ENCODE results near the gene MALRD1. TPM values are rescaled to one million over a fixed set of nuclear protein-coding genes. Genes with fewer than 3 reads are reported as not detected.

The MALRD1 gene
- total and polyA plus RNA-seq, 10 donors = 0.06 to 1.6 (median 0.43) TPM

DNA sequence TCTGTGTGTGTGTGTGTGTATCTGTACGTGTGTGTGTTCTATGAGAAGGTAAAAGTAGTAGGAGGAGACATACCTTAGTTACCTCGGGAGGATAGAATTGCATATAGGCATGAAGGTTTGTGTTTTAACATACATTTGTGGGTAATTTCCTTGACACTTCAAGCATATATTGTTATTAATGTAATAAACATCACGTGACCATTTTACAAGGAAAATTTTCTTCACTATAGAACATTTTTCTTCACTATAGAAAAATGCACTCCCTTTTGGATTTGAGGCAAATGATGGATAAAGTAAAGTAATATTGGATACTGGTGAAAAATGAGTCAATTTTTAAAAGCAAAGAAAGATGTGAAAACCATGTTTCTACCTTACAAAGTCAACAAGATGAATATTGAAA, 640.6 kb downstream of the MALRD1 start:
- no peak overlapping the region for H3K4me3 ChIP-seq
- H3K4me1 ChIP-seq = no peaks in the 10 kb centered on the region
- H3K27me3 ChIP-seq (replicated peaks in 1 of 7) = no peaks in the 10 kb centered on the region
- H3K9me3 ChIP-seq = peaks cover 0 to 12% (median 4%) of the 10 kb centered on the region in 8 donors
- DNase-seq = no peak
- no peak overlapping the region for H3K27ac ChIP-seq
- TF ChIP-seq POLR2AphosphoS5 (IDR thresholded peaks at IDR 0.05) (no peak), POLR2A (IDR thresholded peaks at IDR 0.05) (no peak)
- TF ChIP-seq, protein P1, sequence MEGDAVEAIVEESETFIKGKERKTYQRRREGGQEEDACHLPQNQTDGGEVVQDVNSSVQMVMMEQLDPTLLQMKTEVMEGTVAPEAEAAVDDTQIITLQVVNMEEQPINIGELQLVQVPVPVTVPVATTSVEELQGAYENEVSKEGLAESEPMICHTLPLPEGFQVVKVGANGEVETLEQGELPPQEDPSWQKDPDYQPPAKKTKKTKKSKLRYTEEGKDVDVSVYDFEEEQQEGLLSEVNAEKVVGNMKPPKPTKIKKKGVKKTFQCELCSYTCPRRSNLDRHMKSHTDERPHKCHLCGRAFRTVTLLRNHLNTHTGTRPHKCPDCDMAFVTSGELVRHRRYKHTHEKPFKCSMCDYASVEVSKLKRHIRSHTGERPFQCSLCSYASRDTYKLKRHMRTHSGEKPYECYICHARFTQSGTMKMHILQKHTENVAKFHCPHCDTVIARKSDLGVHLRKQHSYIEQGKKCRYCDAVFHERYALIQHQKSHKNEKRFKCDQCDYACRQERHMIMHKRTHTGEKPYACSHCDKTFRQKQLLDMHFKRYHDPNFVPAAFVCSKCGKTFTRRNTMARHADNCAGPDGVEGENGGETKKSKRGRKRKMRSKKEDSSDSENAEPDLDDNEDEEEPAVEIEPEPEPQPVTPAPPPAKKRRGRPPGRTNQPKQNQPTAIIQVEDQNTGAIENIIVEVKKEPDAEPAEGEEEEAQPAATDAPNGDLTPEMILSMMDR (IDR thresholded peaks at IDR 0.05 in 8 of 11, conservative IDR thresholded peaks at IDR 0.05 in 3 of 11) = no peak
- 73 to 85% (median 79%) methylated on average over 3 of the region's 3 CpGs for whole genome bisulfite sequencing, 5 donors
- intact Hi-C loops (cut with DNase I; ENCODE audit: low total_unique reads) = no loop called here
- no peaks in the 10 kb centered on the region for H3K36me3 ChIP-seq

DNA sequence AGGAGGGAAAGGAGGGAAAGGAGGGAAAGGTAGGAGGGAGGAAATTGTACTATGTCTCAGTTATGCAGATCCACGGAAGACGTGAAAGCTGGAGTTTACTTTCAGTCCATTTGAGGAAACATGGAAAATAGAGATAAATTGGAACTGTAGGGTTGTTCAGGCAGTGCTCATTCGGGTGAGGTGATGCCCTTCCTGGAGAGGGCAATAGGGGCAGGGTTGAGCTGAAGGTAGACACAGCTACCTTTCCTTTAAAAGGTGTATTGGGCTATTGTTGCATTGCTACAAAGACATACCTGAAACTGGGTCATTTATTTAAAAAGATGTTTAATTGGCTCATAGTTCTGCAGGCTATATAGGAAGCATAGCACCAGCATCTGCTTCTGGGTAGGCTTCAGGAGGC, 650.7 kb downstream of the MALRD1 start:
- H3K4me3 ChIP-seq = no peak overlapping the region
- no peaks in the 10 kb centered on the region for H3K9me3 ChIP-seq
- H3K27me3 ChIP-seq (replicated peaks in 1 of 7) = no peaks in the 10 kb centered on the region
- TF ChIP-seq POLR2AphosphoS5 (IDR thresholded peaks at IDR 0.05) = no peak
- TF ChIP-seq POLR2A (IDR thresholded peaks at IDR 0.05) = no peak
- TF ChIP-seq, protein P1 (IDR thresholded peaks at IDR 0.05 in 8 of 11, conservative IDR thresholded peaks at IDR 0.05 in 3 of 11) = no peak
- no peak for DNase-seq
- 78 to 88% (median 85%) methylated on average over 3 of the region's 3 CpGs for WGBS, 5 donors
- intact Hi-C loops (cut with DNase I; ENCODE audit: low total_unique reads) = no loop called here
- no peaks in the 10 kb centered on the region for H3K4me1 ChIP-seq
- no peaks in the 10 kb centered on the region for H3K36me3 ChIP-seq
- no peak overlapping the region for H3K27ac ChIP-seq

DNA sequence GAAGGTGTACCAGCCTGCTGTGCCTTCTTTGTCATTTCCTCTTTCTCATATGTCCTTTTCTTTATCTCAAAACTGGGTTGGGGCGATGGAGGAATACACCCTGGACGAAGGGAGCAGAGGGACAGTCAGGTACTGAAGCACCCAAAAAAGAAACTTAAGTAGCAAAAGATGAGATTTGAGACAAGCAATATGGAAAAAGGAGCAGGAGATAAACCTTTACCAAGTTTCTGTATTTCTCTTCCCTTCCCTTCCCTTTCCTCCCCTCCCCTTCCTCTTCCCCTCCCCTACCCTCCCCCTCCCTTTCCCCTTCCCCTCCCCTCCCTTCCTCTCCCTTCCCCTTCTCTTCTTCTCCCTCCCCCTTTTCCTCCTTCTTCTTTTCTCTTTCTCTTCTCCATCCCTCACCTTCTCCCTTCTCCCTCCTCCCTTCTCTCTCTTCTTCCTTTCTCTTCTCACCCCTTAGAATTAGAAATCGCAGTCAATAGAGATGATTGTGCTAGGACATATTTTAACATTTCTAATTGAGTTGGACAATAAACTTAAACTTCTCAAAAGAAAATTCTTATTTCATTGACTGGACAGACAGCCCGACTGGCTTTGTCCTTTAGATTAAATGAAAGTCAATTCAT, 652.9 kb downstream of the MALRD1 start:
- 83 to 93% (median 88%) methylated on average over 4 of the region's 4 CpGs for WGBS, 5 donors
- H3K36me3 ChIP-seq = no peaks in the 10 kb centered on the region
- TF ChIP-seq, protein P1 (IDR thresholded peaks at IDR 0.05 in 8 of 11, conservative IDR thresholded peaks at IDR 0.05 in 3 of 11) = no peak
- H3K9me3 ChIP-seq = no peaks in the 10 kb centered on the region
- no peaks in the 10 kb centered on the region for H3K27me3 ChIP-seq (replicated peaks in 1 of 7)
- intact Hi-C loops (cut with DNase I; ENCODE audit: low total_unique reads) = no loop called here
- DNase-seq = no peak
- H3K4me3 ChIP-seq = no peak overlapping the region
- no peaks in the 10 kb centered on the region for H3K4me1 ChIP-seq
- no peak overlapping the region for H3K27ac ChIP-seq

DNA sequence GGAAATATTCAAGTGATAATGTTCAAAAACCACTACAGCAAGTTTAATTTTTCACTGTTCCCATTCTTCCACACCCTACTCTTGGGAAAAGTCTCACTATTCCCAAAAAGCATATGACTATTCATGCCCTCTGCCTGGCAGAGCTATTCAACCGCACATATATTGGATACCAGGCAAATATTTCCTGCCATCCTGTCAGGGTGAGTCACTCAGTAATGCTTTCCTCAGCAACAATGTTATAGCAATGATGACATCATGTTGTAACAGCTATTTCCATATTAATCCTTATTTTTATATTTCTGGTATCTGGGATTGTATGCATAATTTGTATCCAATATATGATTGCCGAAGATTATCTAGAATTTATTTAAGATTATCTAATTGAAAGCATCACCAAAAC, 653.6 kb downstream of the MALRD1 start:
- no peak overlapping the region for H3K27ac ChIP-seq
- H3K4me1 ChIP-seq = no peaks in the 10 kb centered on the region
- H3K4me3 ChIP-seq = no peak overlapping the region
- no peak for TF ChIP-seq POLR2A (IDR thresholded peaks at IDR 0.05)
- TF ChIP-seq, protein P1 (IDR thresholded peaks at IDR 0.05 in 8 of 11, conservative IDR thresholded peaks at IDR 0.05 in 3 of 11) = no peak
- no peak for TF ChIP-seq POLR2AphosphoS5 (IDR thresholded peaks at IDR 0.05)
- H3K27me3 ChIP-seq (replicated peaks in 1 of 7) = no peaks in the 10 kb centered on the region
- DNase-seq = no peak
- H3K9me3 ChIP-seq = no peaks in the 10 kb centered on the region
- WGBS, 5 donors = 71 to 94% (median 83%) methylated on average over 2 of the region's 2 CpGs
- intact Hi-C loops (cut with DNase I; ENCODE audit: low total_unique reads) = no loop called here
- H3K36me3 ChIP-seq = no peaks in the 10 kb centered on the region
